Islet precursor cell (in vitro differentiated cells): ENCODE data around the gene RPN2.

Experiments
- DNase-seq: peaks from one replicate; pipeline ENCODE4 v3.0.0-alpha.2; 2018

The RPN2 gene

GRCh38 chr20:37270576-37271420 is 91.7 kb downstream of the RPN2 start:
- DNase-seq, result no peak

GRCh38 chr20:37271421-37271768 is 92.3 kb downstream of the RPN2 start:
- DNase-seq, result no peak

- no peak for DNase-seq
Observed at GRCh38 chr20:37273988-37274387, 94.9 kb downstream of the RPN2 start.

- no peak for DNase-seq
Observed at GRCh38 chr20:37274851-37275524, 95.9 kb downstream of the RPN2 start.

- DNase-seq, result no peak
Observed at GRCh38 chr20:37276494-37277252, 97.5 kb downstream of the RPN2 start.

GRCh38 chr20:37277253-37277593 is 98.1 kb downstream of the RPN2 start:
- no peak for DNase-seq

- peak; percentile 80 for DNase-seq
Observed at GRCh38 chr20:37278966-37279590, 99.9 kb downstream of the RPN2 start.

GRCh38 chr20:37279820-37280219 is 100.7 kb downstream of the RPN2 start:
- no peak for DNase-seq

GRCh38 chr20:37280403-37280802 is 101.3 kb downstream of the RPN2 start:
- no peak for DNase-seq

- DNase-seq, result peak; percentile 69
Observed at GRCh38 chr20:37282556-37282955, 103.4 kb downstream of the RPN2 start.

GRCh38 chr20:37283530-37284195 is 104.5 kb downstream of the RPN2 start:
- DNase-seq, result peak; percentile 40

GRCh38 chr20:37284691-37285161 is 105.6 kb downstream of the RPN2 start:
- DNase-seq, result no peak

- DNase-seq, result no peak
Observed at GRCh38 chr20:37285664-37286374, 106.7 kb downstream of the RPN2 start.

- no peak for DNase-seq
Observed at GRCh38 chr20:37288091-37288490, 109.0 kb downstream of the RPN2 start.

GRCh38 chr20:37290158-37290810 is 111.2 kb downstream of the RPN2 start:
- no peak for DNase-seq
